K562 (cell line): Measurements from ENCODE around the gene VPS11. TPM values are rescaled to one million over a fixed set of nuclear protein-coding genes. Genes with fewer than 3 reads are reported as not detected.

Experiments
- ATAC-seq: fragments of 200-7000 bp; cut with Tn5 transposase; 3 replicates; pipeline ENCODE4 v1.9.1; 2020; ENCODE audit warnings: moderate library complexity
- BruUV-seq: library from RNA; stranded (reverse); fragments of 400-500 nt; replicated peaks from 2 replicates; lab custom pipeline; 2021; lab: Mats Ljungman, UMichigan
- CTCF ChIA-PET: fragments of 300-600 bp; formaldehyde crosslinking; extraction: SDS; loops from one replicate; lab custom pipeline; 2021; ENCODE audit warnings: low intra/inter-chr PET ratio; lab: Yijun Ruan, JAX
- POLR2A ChIA-PET: fragments of 300-600, 350-650 bp; sonication (Branson Sonifier 250); formaldehyde crosslinking; extraction: SDS; loops from one replicate; lab custom pipeline; 2021; ENCODE audit warnings: antibody characterized with exemption, inconsistent platforms; lab: Yijun Ruan, JAX
- DNase-seq, 4 experiments: peaks; one replicate each; pipeline versions ENCODE4 v3.0.0 to v3.0.0-alpha.2; 2011 to 2018; ENCODE audit warnings: low spot score in 3 of 4, mixed read lengths in 3 of 4; ENCODE audit errors: extremely low read depth in 1 of 4
- FAIRE-seq: peaks from 2 replicates; lab custom pipeline; 2011; peaks lifted over from hg19 to GRCh38; lab: Jason Lieb, UNC
- H2AFZ ChIP-seq: 2 replicates; pipeline ENCODE4 v1.6.0; 2011; ENCODE audit warnings: low read depth, low read length, control low read depth, inconsistent platforms
- H3K27ac ChIP-seq: fragments of 200-600 bp; 3 replicates; pipeline ENCODE4 v1.8.0; 2011; ENCODE audit warnings: low read depth, mild to moderate bottlenecking, control low read depth, inconsistent platforms, low read length, moderate library complexity, mixed read lengths; ENCODE audit errors: extremely low read depth
- H3K27me3 ChIP-seq, 2 experiments: fragments of 300-600 bp in 1 of 2; 2 replicates in 1 of 2; 3 replicates in 1 of 2; pipeline versions ENCODE4 v1.6.0 to v1.8.0; 2011; ENCODE audit warnings: inconsistent platforms in 2 of 2, low read length in 2 of 2, mild to moderate bottlenecking in 1 of 2, mixed read lengths in 1 of 2, moderate library complexity in 1 of 2; ENCODE audit not compliant: control insufficient read depth in 2 of 2, insufficient read depth in 2 of 2
- H3K36me3 ChIP-seq: fragments of 300-600 bp; 3 replicates; pipeline ENCODE4 v1.8.0; 2011; ENCODE audit warnings: mild to moderate bottlenecking, low read length, inconsistent platforms; ENCODE audit not compliant: control insufficient read depth, insufficient read depth
- H3K4me1 ChIP-seq, 2 experiments: fragments of 200-600 bp in 1 of 2; replicated peaks in 1 of 2; 2 replicates in 1 of 2; 3 replicates in 1 of 2; pipeline versions ENCODE4 v1.5.1 to v1.8.0; 2011; ENCODE audit warnings: inconsistent platforms in 2 of 2, low read length in 2 of 2, mild to moderate bottlenecking in 1 of 2, mixed read lengths in 1 of 2, moderate library complexity in 1 of 2; ENCODE audit not compliant: control insufficient read depth in 2 of 2, insufficient read depth in 2 of 2
- H3K4me2 ChIP-seq: 2 replicates; pipeline ENCODE4 v1.6.1; 2011; ENCODE audit warnings: low read length, control low read depth, inconsistent platforms, mixed read lengths; ENCODE audit not compliant: insufficient read depth
- H3K4me3 ChIP-seq: fragments of 200-600 bp; sonication (generic), shearing (Covaris generic); 2 replicates; pipeline ENCODE4 v1.5.1; 2016; ENCODE audit warnings: control low read depth, inconsistent platforms
- H3K79me2 ChIP-seq: fragments of 200-600 bp; 3 replicates; pipeline ENCODE4 v1.8.0; 2011; ENCODE audit warnings: low read length, inconsistent platforms; ENCODE audit not compliant: control insufficient read depth, insufficient read depth
- H3K9ac ChIP-seq, 2 experiments: 2 replicates each; pipeline versions ENCODE4 v1.6.0 to v1.6.1; 2011; ENCODE audit warnings: low read depth in 2 of 2, low read length in 2 of 2, control low read depth in 1 of 2, inconsistent platforms in 1 of 2, mild to moderate bottlenecking in 1 of 2, mixed read lengths in 1 of 2; ENCODE audit not compliant: insufficient read depth in 1 of 2
- H3K9me1 ChIP-seq: one replicate; pipeline ENCODE4 v1.6.0; 2011; ENCODE audit warnings: inconsistent platforms, mild to moderate bottlenecking, low read length, moderate library complexity; ENCODE audit not compliant: control insufficient read depth, insufficient read depth
- H3K9me3 ChIP-seq: replicated peaks from 2 replicates; pipeline ENCODE4 v1.5.1; 2011; ENCODE audit warnings: low read depth, low read length, inconsistent platforms; ENCODE audit not compliant: control insufficient read depth, insufficient read depth
- H4K20me1 ChIP-seq: replicated peaks from 2 replicates; pipeline ENCODE4 v1.6.1; 2011; ENCODE audit warnings: low read length, inconsistent platforms, mixed read lengths; ENCODE audit not compliant: control insufficient read depth, insufficient read depth
- CBX1 ChIP-seq: sonication (generic); IDR thresholded peaks from 2 replicates; pipeline ENCODE4 v1.6.1; 2016; ENCODE audit warnings: antibody characterized with exemption, low read depth, mild to moderate bottlenecking
- HDAC2 ChIP-seq: fragments of 450-650 bp; IDR thresholded peaks from 2 replicates; pipeline ENCODE4 v1.6.1; 2016; ENCODE audit warnings: mild to moderate bottlenecking
- KDM1A ChIP-seq, 2 experiments: fragments of 450-650 bp; IDR thresholded peaks; 2 replicates each; pipeline ENCODE4 v1.6.1; 2016; ENCODE audit warnings: mild to moderate bottlenecking in 2 of 2
- KHSRP ChIP-seq: fragments of 450-650 bp; IDR thresholded peaks from 2 replicates; pipeline ENCODE4 v1.6.1; 2017
- MTA1 ChIP-seq: fragments of 450-650 bp; IDR thresholded peaks from 2 replicates; pipeline ENCODE4 v1.6.1; 2017; ENCODE audit warnings: borderline replicate concordance
- NFIC ChIP-seq: fragments of 450-650 bp; IDR thresholded peaks from 2 replicates; pipeline ENCODE4 v1.6.1; 2017; ENCODE audit warnings: mild to moderate bottlenecking, inconsistent platforms
- PYGO2 ChIP-seq: fragments of 450-650 bp; IDR thresholded peaks from 2 replicates; pipeline ENCODE4 v1.6.1; 2016; ENCODE audit warnings: mild to moderate bottlenecking, missing genetic modification characterization, moderate library complexity, missing compliant biosample characterization
- RBM25 ChIP-seq: fragments of 200-400 bp; formaldehyde crosslinking; IDR thresholded peaks from 2 replicates; pipeline ENCODE4 v1.6.1; 2018; ENCODE audit warnings: low read length, low read depth, moderate library complexity; ENCODE audit not compliant: severe bottlenecking
- RCOR1 ChIP-seq, 2 experiments: IDR thresholded peaks; 2 replicates each; pipeline ENCODE4 v1.6.1; 2012; ENCODE audit warnings: low read depth in 2 of 2, low read length in 2 of 2, borderline replicate concordance in 1 of 2, improper control_type of control experiment in 1 of 2
- SETDB1 ChIP-seq: IDR thresholded peaks from one replicate; pipeline ENCODE4 v1.6.1; 2012; ENCODE audit warnings: low read length, control low read depth, inconsistent platforms
- SMARCA4 ChIP-seq: fragments of 450-650 bp; IDR thresholded peaks from 2 replicates; pipeline ENCODE4 v1.6.1; 2016
- YY1 ChIP-seq, 3 experiments: IDR thresholded peaks; 2 replicates each; pipeline ENCODE4 v1.6.1; 2011; ENCODE audit warnings: low read length in 2 of 3, mild to moderate bottlenecking in 2 of 3, moderate library complexity in 2 of 3, borderline replicate concordance in 1 of 3, control low read depth in 1 of 3, low read depth in 1 of 3; ENCODE audit not compliant: insufficient read depth in 3 of 3, insufficient replicate concordance in 2 of 3, control insufficient read depth in 1 of 3, insufficient read length in 1 of 3; ENCODE audit errors: extremely low read depth in 1 of 3
- ZFP36 ChIP-seq: fragments of 150-350 bp; IDR thresholded peaks from 2 replicates; pipeline ENCODE4 v1.6.1; 2018; ENCODE audit warnings: low read length, low read depth; ENCODE audit not compliant: partially characterized antibody
- ZNF146 ChIP-seq: IDR thresholded peaks from one replicate; pipeline ENCODE4 v1.6.1; 2018; ENCODE audit warnings: missing compliant biosample characterization; ENCODE audit not compliant: unreplicated experiment
- ZNF436 ChIP-seq: fragments of 250-450, 450-650 bp; sonication (Bioruptor Pico); formaldehyde crosslinking; IDR thresholded peaks from 2 replicates; pipeline ENCODE4 v1.7.0; 2020; ENCODE audit warnings: mild to moderate bottlenecking
- WGBS: fragments of 100-300 bp; shearing (Covaris generic); methylation state at CpG from one replicate; pipeline ENCODE4 v1.1.6; 2016; ENCODE audit warnings: low coverage, mixed read lengths; ENCODE audit not compliant: insufficient coverage; ENCODE audit errors: missing lambda C conversion rate; 5-methylcytosine and 5-hydroxymethylcytosine counted together
- in situ Hi-C: fragments of 300-500 bp; cut with MboI; formaldehyde crosslinking; loops from 4 replicates; pipeline ENCODE4 v1.15.0; 2018; ENCODE audit warnings: inconsistent platforms, mixed read lengths
- intact Hi-C: fragments of 100-400 bp; cut with micrococcal nuclease; formaldehyde crosslinking; loops from 2 replicates; pipeline ENCODE4 v1.14.2; 2022
- polyA plus RNA-seq, 8 experiments: library from polyadenylated mRNA; depleted of rRNA in 4 of 8; stranded (reverse) in 5 of 8; unstranded in 3 of 8; fragments of >200 nt; fragmentation: Nextera tagmentation in 2 of 8; fragmentation: Illumina TruSeq in 1 of 8; extraction: Ambion mirVana in 2 of 8; extraction: Trizol in 1 of 8; gene quantifications; 2 replicates each; pipeline versions ENCODE4 v1.2.1 to v1.2.3, GENCODE V29; 2011 to 2014; ENCODE audit warnings: inconsistent platforms in 1 of 8, missing spikeins in 1 of 8
- total RNA-seq, 7 experiments: library from RNA; depleted of rRNA in 6 of 7; stranded (reverse); fragments of >200 nt in 6 of 7; fragmentation: Illumina TruSeq in 2 of 7; extraction: Trizol in 2 of 7; gene quantifications; 2 replicates each; pipeline versions ENCODE4 v1.2.1 to v1.2.3, GENCODE V29; 2011 to 2021; ENCODE audit warnings: low replicate concordance in 1 of 7
- TF ChIP-seq, protein P1 (sequence below): fragments of 250-450 bp; sonication (Bioruptor Pico); IDR thresholded peaks from 2 replicates; pipeline ENCODE4 v1.5.0; 2021; ENCODE audit warnings: mild to moderate bottlenecking, borderline replicate concordance
- TF ChIP-seq, protein P2 (sequence below): fragments of 450-650 bp; IDR thresholded peaks from 2 replicates; pipeline ENCODE4 v1.6.1; 2016; ENCODE audit warnings: mild to moderate bottlenecking

VPS11 gene
- total and polyA plus RNA-seq, 9 of the 15 experiments (the other 6 are each of a cell fraction or from before 2014, with no cell fraction given), result 14.1 to 35.5 (median 27.5) TPM

DNA sequence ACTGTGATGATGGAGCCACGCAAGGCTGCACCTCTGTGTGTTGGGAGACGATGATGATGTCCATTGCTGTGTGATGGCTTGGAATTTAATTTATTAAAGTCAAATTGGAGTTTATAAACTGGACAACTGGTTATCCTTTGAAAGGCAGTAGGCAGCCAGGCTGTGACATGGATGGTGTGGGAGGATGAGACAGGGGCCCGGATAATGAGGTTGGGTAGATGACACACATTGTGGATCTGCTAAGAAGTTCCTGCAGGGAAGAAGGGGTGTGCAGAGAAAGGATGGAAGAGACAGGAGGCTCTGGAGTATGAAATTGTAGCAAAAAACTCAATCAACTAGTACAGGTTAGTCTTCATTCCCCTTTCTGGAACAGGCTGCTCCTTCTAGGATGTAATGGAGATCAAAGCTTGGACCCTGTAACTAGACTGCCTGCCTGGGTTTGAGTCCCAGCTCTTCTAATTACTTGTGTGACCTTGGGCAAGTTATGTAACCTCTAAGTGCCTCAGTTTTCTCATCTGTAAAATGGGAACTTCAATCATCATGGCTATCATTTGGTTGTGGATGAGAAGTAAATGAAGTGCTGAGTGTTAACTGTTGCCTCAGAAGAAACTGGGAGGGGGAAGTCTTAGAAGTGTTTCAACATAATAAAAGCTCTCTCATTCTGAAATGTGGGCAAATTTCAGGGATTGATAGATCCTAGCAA is 49.5 kb downstream of the VPS11 start (continued):
- TF ChIP-seq, protein P1, sequence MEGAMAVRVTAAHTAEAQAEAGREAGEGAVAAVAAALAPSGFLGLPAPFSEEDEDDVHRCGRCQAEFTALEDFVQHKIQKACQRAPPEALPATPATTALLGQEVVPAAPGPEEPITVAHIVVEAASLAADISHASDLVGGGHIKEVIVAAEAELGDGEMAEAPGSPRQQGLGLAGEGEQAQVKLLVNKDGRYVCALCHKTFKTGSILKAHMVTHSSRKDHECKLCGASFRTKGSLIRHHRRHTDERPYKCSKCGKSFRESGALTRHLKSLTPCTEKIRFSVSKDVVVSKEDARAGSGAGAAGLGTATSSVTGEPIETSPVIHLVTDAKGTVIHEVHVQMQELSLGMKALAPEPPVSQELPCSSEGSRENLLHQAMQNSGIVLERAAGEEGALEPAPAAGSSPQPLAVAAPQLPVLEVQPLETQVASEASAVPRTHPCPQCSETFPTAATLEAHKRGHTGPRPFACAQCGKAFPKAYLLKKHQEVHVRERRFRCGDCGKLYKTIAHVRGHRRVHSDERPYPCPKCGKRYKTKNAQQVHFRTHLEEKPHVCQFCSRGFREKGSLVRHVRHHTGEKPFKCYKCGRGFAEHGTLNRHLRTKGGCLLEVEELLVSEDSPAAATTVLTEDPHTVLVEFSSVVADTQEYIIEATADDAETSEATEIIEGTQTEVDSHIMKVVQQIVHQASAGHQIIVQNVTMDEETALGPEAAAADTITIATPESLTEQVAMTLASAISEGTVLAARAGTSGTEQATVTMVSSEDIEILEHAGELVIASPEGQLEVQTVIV (CRISPR knock-in tag), result no peak
- TF ChIP-seq RCOR1 (IDR thresholded peaks at IDR 0.05; ENCODE audit: borderline replicate concordance in 1 of 2, low read depth in 2 of 2, low read length in 2 of 2), result peak in 1 of 2 experiments; percentile 82; a peak in 3 of 4 replicates
- TF ChIP-seq HDAC2, result peak; percentile 81; the same call in 1 of the 2 replicates
- TF ChIP-seq KDM1A (IDR thresholded peaks at IDR 0.05), result peak; percentile 62 to 77
- TF ChIP-seq NFIC, result no peak

- in situ Hi-C loops, result no loop called here
- no peak for DNase-seq
- no TSS peak for BruUV-seq
- TF ChIP-seq CBX1, result no peak
- peak; percentile 87 for TF ChIP-seq ZNF146 (CRISPR knock-in tag)
- no peak for TF ChIP-seq ZNF436 (CRISPR knock-in tag)
- no peak for TF ChIP-seq SETDB1
- no peak for TF ChIP-seq ZFP36
- TF ChIP-seq KHSRP, result no peak
- 0 out of 4 replicates have a peak, but pooled peaks of 1 of the 2 experiments have one; percentile 16 for TF ChIP-seq KDM1A (IDR thresholded peaks at IDR 0.05)
- TF ChIP-seq YY1 (IDR thresholded peaks at IDR 0.05; ENCODE audit: borderline replicate concordance in 1 of 3, control insufficient read depth in 1 of 3, extremely low read depth in 1 of 3, insufficient read depth in 3 of 3, insufficient read length in 1 of 3, insufficient replicate concordance in 2 of 3, low read depth in 1 of 3, low read length in 2 of 3), result no peak
- no peak for TF ChIP-seq PYGO2 (tag)
- TF ChIP-seq SMARCA4, result no peak
- no peak for TF ChIP-seq MTA1
- peak; percentile 68 for TF ChIP-seq RBM25
- TF ChIP-seq, protein P2, sequence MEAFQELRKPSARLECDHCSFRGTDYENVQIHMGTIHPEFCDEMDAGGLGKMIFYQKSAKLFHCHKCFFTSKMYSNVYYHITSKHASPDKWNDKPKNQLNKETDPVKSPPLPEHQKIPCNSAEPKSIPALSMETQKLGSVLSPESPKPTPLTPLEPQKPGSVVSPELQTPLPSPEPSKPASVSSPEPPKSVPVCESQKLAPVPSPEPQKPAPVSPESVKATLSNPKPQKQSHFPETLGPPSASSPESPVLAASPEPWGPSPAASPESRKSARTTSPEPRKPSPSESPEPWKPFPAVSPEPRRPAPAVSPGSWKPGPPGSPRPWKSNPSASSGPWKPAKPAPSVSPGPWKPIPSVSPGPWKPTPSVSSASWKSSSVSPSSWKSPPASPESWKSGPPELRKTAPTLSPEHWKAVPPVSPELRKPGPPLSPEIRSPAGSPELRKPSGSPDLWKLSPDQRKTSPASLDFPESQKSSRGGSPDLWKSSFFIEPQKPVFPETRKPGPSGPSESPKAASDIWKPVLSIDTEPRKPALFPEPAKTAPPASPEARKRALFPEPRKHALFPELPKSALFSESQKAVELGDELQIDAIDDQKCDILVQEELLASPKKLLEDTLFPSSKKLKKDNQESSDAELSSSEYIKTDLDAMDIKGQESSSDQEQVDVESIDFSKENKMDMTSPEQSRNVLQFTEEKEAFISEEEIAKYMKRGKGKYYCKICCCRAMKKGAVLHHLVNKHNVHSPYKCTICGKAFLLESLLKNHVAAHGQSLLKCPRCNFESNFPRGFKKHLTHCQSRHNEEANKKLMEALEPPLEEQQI, result no peak
Observed at GRCh38 chr11:119118227-119118626, 50.6 kb downstream of the VPS11 start.

More at GRCh38 chr11:119118227-119118626, 50.6 kb downstream of the VPS11 start:
- intact Hi-C loops, result no loop called here
- H4K20me1 ChIP-seq, result no peaks in the 10 kb centered on the region
- H3K9me3 ChIP-seq, result no peaks in the 10 kb centered on the region
- no peak for ATAC-seq
- H3K79me2 ChIP-seq, result peaks cover 21% of the 10 kb centered on the region
- no peak overlapping the region for H2AFZ ChIP-seq
- no peak overlapping the region for H3K4me2 ChIP-seq
- FAIRE-seq, result no peak
- ChIA-PET CTCF (no interaction called here), POLR2A (interaction anchor here (0.7 to 1.8 kb wide), 4 partner anchors 9 to 23 kb away, joined by 3 to 10 read pairs (median 4); partner anchors contain the start of gene C2CD2L)
- 93% methylated on average over 5 of the region's 5 CpGs for WGBS
- no peak overlapping the region for H3K27ac ChIP-seq
- no peaks in the 10 kb centered on the region for H3K9me1 ChIP-seq
- peaks cover 54% of the 10 kb centered on the region for H3K36me3 ChIP-seq
- no peak overlapping the region for H3K9ac ChIP-seq
- H3K27me3 ChIP-seq, result no peaks in the 10 kb centered on the region
- peaks cover 20 to 21% of the 10 kb centered on the region in 2 experiments for H3K4me1 ChIP-seq
- no peak overlapping the region for H3K4me3 ChIP-seq
